ENCODE data around the gene STK17A.

STK17A gene

DNA sequence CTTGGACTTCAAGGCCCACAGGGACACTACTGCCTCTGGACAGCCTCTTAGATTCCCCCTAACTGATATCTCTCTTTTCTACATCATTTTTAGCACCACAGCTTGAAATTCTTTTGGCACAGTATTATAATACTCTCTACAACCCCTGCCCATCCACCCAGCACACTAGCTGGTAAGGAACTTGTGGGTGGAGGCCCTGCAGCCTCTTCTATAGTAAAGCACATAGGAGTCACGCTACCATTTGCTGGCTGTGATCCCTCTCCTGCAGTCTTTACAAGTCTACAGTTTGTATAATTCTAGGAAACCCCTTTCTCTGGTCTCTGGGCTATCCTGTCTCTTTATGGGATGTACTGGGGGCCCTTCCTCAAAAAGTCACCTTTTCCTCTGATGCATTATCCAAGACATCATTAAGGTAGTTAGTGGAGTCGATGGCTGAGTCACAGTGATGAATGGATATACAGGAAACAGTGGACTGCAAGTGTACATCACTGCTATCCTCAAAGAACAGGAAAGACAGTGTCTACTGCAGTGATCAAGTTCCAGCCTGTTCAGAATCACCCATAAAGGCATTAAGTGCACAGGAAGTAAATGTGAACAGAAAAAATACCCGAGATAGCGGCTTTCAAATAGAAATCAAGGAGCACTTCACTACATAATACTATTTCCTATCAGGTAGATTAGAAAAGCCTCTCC, 54.4 kb downstream of the STK17A start:
- DNase-seq (ENCODE audit: extremely low read depth, low read depth), result no peak
- no peak overlapping the region for H3K4me3 ChIP-seq (replicated peaks; ENCODE audit: low read depth, low read length)
- TF ChIP-seq, protein P1, sequence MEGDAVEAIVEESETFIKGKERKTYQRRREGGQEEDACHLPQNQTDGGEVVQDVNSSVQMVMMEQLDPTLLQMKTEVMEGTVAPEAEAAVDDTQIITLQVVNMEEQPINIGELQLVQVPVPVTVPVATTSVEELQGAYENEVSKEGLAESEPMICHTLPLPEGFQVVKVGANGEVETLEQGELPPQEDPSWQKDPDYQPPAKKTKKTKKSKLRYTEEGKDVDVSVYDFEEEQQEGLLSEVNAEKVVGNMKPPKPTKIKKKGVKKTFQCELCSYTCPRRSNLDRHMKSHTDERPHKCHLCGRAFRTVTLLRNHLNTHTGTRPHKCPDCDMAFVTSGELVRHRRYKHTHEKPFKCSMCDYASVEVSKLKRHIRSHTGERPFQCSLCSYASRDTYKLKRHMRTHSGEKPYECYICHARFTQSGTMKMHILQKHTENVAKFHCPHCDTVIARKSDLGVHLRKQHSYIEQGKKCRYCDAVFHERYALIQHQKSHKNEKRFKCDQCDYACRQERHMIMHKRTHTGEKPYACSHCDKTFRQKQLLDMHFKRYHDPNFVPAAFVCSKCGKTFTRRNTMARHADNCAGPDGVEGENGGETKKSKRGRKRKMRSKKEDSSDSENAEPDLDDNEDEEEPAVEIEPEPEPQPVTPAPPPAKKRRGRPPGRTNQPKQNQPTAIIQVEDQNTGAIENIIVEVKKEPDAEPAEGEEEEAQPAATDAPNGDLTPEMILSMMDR (IDR thresholded peaks at IDR 0.05; ENCODE audit: low read depth, low read length, missing control alignments), result no peak

- H3K4me3 ChIP-seq (replicated peaks; ENCODE audit: low read depth, low read length), result no peak overlapping the region
- no peak for DNase-seq (ENCODE audit: extremely low read depth, low read depth)
- TF ChIP-seq, protein P1 (IDR thresholded peaks at IDR 0.05; ENCODE audit: low read depth, low read length, missing control alignments), result no peak
Observed at GRCh38 chr7:43639858-43640491, 57.1 kb downstream of the STK17A start.

GRCh38 chr7:43640679-43641078, 57.8 kb downstream of the STK17A start:
- H3K4me3 ChIP-seq (replicated peaks; ENCODE audit: low read depth, low read length), result no peak overlapping the region
- DNase-seq (ENCODE audit: extremely low read depth, low read depth), result no peak
- TF ChIP-seq, protein P1 (IDR thresholded peaks at IDR 0.05; ENCODE audit: low read depth, low read length, missing control alignments), result no peak

DNA sequence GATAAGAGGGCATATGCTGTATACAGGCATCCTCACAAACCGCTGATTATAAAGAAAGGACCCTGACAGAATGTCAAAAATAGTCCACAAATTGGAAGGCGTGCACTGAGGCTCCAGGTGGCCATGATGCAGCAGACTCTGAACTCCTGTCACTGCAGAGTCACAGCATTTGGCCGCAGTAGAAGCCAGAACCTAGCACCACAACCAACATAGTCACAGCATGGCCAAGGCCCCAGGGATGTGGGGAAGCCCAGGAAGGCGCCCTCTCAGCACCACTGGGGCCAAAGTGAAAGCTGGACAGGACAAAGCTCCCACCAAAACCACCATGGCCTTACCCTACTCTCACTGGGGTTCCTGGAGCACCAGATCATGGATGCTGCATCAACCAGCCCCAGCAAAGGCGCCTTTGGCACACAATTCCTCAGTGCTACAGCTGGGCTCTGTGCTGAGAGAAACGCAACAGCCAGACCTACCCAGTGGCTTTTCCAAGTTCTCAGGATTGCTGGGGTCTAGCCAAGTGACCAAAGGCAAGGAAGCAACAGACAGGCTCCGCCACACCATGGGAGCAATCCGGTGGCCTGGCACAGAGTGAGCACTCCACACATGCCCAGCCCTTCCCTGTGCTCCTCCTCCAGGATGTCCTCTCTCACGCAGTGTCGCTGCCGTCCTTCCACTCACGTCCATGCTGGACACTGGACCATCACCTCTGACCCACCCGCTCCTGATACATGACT, 60.2 kb downstream of the STK17A start:
- TF ChIP-seq, protein P1 (IDR thresholded peaks at IDR 0.05; ENCODE audit: low read depth, low read length, missing control alignments), result no peak

DNA sequence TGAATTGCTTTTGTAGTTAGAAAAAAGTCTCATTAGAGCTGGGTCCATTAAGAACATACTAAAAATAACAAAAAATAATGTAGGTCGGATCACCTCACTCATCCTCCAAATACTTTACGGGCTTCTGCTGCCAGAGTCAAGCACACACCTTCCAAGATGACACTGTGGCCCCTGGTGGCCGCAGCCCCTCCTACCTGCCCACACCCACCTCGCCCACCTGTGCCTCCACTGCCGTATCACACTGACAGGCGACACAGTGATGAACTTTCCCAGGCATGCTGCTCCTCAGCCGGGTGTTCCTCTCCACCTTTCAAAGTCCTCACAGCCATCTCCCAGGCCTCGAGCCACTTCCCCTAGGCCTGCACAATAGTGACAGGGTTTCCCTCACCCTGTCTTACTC, 60.9 kb downstream of the STK17A start:
- no peak for DNase-seq (ENCODE audit: extremely low read depth, low read depth)
- TF ChIP-seq, protein P1 (IDR thresholded peaks at IDR 0.05; ENCODE audit: low read depth, low read length, missing control alignments), result no peak
- no peak overlapping the region for H3K4me3 ChIP-seq (replicated peaks; ENCODE audit: low read depth, low read length)

More for the DNA sequence above, 60.2 kb downstream of the STK17A start:
- no peak for DNase-seq (ENCODE audit: extremely low read depth, low read depth)
- H3K4me3 ChIP-seq (replicated peaks; ENCODE audit: low read depth, low read length), result no peak overlapping the region

DNA sequence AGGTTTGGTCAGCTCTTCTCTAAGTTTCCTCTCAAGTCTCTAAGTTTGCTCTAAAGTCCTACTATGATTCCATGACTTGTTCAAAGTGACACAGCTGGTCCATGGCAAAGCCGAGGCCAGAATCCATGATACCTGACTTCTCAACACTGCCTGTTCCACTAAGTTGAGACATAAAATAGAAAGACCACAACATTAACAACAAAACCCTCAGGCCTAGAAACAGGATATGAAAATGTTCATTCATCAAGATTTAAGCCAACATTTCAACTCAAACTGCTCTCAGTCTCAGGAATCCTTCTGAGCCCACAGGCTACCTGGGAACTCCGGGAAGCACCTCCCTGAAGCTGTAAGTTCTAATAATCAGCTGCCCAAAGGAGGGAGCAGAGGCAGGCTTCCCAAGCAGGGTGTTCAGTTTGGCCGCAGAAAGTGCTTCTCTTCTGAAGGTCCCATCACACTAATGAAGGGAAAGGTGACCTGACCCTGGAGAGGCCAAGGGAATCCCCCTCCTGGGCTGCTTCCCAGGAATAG, 62.9 kb downstream of the STK17A start:
- DNase-seq (ENCODE audit: extremely low read depth, low read depth), result no peak
- TF ChIP-seq, protein P1 (IDR thresholded peaks at IDR 0.05; ENCODE audit: low read depth, low read length, missing control alignments), result no peak
- H3K4me3 ChIP-seq (replicated peaks; ENCODE audit: low read depth, low read length), result no peak overlapping the region; the same call in 1 of the 2 replicates
